Panc1 (cell line): ENCODE results near the gene PPP1R7. TPM values are rescaled to one million over a fixed set of nuclear protein-coding genes. Genes with fewer than 3 reads are reported as not detected.
A peak's percentile ranks its signal among the peaks of the same experiment; 100 is the strongest.

Experiments used
- ATAC-seq: fragments of 200-7000 bp; cut with Tn5 transposase; 2 replicates; pipeline ENCODE4 v1.9.1; 2020; ENCODE audit warnings: mild to moderate bottlenecking, moderate library complexity
- BruUV-seq: library from RNA; stranded (reverse); fragments of 400-500 nt; replicated peaks from 2 replicates; lab custom pipeline; 2021; lab: Mats Ljungman, UMichigan
- CTCF ChIA-PET: fragments of 300-600 bp; sonication (Branson Sonifier 250); formaldehyde crosslinking; loops from one replicate; lab custom pipeline; 2022; ENCODE audit warnings: antibody characterized with exemption; lab: Charles Lee
- POLR2A ChIA-PET: fragments of 300-600 bp; sonication (Branson Sonifier 250); formaldehyde crosslinking; loops from one replicate; lab custom pipeline; 2022; ENCODE audit warnings: antibody characterized with exemption; lab: Charles Lee
- DNase-seq: peaks from one replicate; pipeline ENCODE4 v3.0.0-alpha.2; 2010; ENCODE audit warnings: low read depth, low spot score
- H3K27ac ChIP-seq: 2 replicates; pipeline ENCODE4 v1.5.1; 2011; ENCODE audit warnings: mild to moderate bottlenecking, low read length, inconsistent platforms
- H3K27me3 ChIP-seq: fragments of 200-500 bp; sonication (Bioruptor generic); 2 replicates; pipeline ENCODE4 v1.6.0; 2014; ENCODE audit warnings: low read length, inconsistent platforms; ENCODE audit not compliant: control insufficient read depth, insufficient read depth
- H3K36me3 ChIP-seq: fragments of 200-500 bp; sonication (Bioruptor generic); 2 replicates; pipeline ENCODE4 v1.5.1; 2014; ENCODE audit warnings: inconsistent platforms, mild to moderate bottlenecking, low read length, moderate library complexity; ENCODE audit not compliant: control insufficient read depth, insufficient read depth
- H3K4me1 ChIP-seq: 2 replicates; pipeline ENCODE4 v1.5.1; 2011; ENCODE audit warnings: inconsistent platforms, mild to moderate bottlenecking, low read length, moderate library complexity; ENCODE audit not compliant: control insufficient read depth, insufficient read depth
- H3K4me3 ChIP-seq, 2 experiments: 2 replicates each; pipeline ENCODE4 v1.5.1; 2011 to 2012; ENCODE audit warnings: low read depth in 2 of 2, low read length in 2 of 2, mild to moderate bottlenecking in 2 of 2, inconsistent platforms in 1 of 2, moderate library complexity in 1 of 2
- H3K9me3 ChIP-seq: fragments of 200-500 bp; sonication (Bioruptor generic); 2 replicates; pipeline ENCODE4 v1.5.1; 2014; ENCODE audit warnings: low read depth, mild to moderate bottlenecking, inconsistent platforms, low read length, moderate library complexity; ENCODE audit not compliant: control insufficient read depth, insufficient read depth
- POLR2AphosphoS5 ChIP-seq: IDR thresholded peaks from 2 replicates; pipeline ENCODE4 v1.6.1; 2012; ENCODE audit warnings: mild to moderate bottlenecking, low read depth, low read length, moderate library complexity
- REST ChIP-seq, 2 experiments: IDR thresholded peaks; 2 replicates each; pipeline ENCODE4 v1.6.1; 2011 to 2012; ENCODE audit warnings: low read depth in 2 of 2, control low read depth in 1 of 2, low read length in 1 of 2, mild to moderate bottlenecking in 1 of 2, moderate library complexity in 1 of 2; ENCODE audit not compliant: insufficient read depth in 1 of 2
- SIN3A ChIP-seq: IDR thresholded peaks from 2 replicates; pipeline ENCODE4 v1.6.1; 2012; ENCODE audit warnings: low read depth, mild to moderate bottlenecking, low read length, moderate library complexity, borderline replicate concordance; ENCODE audit not compliant: insufficient read depth
- TCF7L2 ChIP-seq: IDR thresholded peaks from 2 replicates; pipeline ENCODE4 v1.6.1; 2011; ENCODE audit warnings: mild to moderate bottlenecking, low read depth, low read length, inconsistent platforms
- in situ Hi-C: cut with HindIII; loops from 2 replicates; pipeline ENCODE4 v1.10.0; 2016; ENCODE audit warnings: low sequenced_read_pairs, low pct_unique_long_range_greater_than_20kb
- intact Hi-C: fragments of 100-400 bp; cut with micrococcal nuclease; formaldehyde crosslinking; loops from one replicate; pipeline ENCODE4 v1.10.0; 2022; ENCODE audit not compliant: unreplicated experiment
- total RNA-seq: library from RNA; stranded (reverse); gene quantifications from one replicate; pipeline ENCODE4 v1.2.1, GENCODE V29; 2021; ENCODE audit not compliant: unreplicated experiment
- TF ChIP-seq, protein P1 (sequence below): fragments of 450-650 bp; IDR thresholded peaks from 2 replicates; pipeline ENCODE4 v1.5.1; 2017; ENCODE audit warnings: mild to moderate bottlenecking

The PPP1R7 gene
- total RNA-seq, 1 experiment from 2014 or later = 64.2 TPM

DNA sequence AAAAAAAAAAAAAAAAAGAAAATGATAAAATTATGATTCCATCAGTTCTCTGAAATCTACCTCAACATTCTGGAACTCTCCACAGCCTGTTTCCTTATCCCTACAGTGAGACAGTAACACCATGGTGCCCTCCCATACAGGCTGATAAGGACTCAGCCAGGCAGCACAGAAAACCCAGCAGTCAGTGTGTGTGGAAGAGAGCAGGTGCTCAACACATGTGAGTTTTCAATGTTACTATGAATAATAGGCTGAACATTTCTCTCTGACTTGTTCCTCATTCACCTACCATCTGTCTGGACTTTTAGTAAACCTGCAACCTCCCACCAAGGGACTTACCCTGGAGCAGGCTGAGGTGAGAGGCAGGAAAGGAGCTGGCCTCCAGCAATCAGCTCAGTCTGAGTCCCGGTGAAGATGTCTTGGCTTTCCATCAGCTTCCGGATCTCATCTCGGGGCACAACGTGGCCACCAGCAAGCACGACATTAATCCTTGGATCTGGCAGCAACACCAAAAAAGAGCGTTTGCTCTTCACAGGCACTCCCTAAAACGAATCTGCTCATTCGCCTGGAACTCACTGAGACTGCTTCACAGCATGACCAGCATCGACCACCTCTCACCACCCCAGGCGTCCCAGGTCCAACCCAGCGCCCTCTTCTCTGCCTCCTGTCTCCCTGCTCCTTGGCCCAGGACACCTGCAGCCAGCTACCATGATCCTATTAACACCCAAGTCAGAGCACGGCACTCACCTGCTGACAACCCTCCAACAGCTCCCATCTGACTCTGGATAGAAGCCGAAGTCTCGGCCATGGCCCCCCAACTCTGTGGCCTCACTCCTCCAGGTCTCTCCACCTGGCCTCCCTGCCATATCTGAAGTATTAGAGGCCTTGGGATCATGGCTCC, 17.5 kb upstream of the PPP1R7 start:
- Histone ChIP-seq H3K4me1 (no peaks in the 10 kb centered on the region), H3K9me3 (no peaks in the 10 kb centered on the region), H3K27ac (no peak overlapping the region), H3K27me3 (no peaks in the 10 kb centered on the region), H3K36me3 (no peaks in the 10 kb centered on the region), H3K4me3 (no peak overlapping the region)
- ChIA-PET POLR2A (no interaction called here), CTCF (interaction anchor here (0.6 kb wide), 1 partner anchor 98 kb away, joined by 3 read pairs; no protein-coding TSS in a partner anchor)
- intact Hi-C loops (no loop called here), in situ Hi-C loops (no loop called here)
- ATAC-seq (no peak), DNase-seq (no peak)
- BruUV-seq = no TSS peak
- TF ChIP-seq POLR2AphosphoS5 (no peak), TCF7L2 (no peak), REST (IDR thresholded peaks at IDR 0.05; ENCODE audit: insufficient read depth in 1 of 2, low read depth in 2 of 2, low read length in 1 of 2) (no peak), SIN3A (no peak)
- TF ChIP-seq, protein P1, sequence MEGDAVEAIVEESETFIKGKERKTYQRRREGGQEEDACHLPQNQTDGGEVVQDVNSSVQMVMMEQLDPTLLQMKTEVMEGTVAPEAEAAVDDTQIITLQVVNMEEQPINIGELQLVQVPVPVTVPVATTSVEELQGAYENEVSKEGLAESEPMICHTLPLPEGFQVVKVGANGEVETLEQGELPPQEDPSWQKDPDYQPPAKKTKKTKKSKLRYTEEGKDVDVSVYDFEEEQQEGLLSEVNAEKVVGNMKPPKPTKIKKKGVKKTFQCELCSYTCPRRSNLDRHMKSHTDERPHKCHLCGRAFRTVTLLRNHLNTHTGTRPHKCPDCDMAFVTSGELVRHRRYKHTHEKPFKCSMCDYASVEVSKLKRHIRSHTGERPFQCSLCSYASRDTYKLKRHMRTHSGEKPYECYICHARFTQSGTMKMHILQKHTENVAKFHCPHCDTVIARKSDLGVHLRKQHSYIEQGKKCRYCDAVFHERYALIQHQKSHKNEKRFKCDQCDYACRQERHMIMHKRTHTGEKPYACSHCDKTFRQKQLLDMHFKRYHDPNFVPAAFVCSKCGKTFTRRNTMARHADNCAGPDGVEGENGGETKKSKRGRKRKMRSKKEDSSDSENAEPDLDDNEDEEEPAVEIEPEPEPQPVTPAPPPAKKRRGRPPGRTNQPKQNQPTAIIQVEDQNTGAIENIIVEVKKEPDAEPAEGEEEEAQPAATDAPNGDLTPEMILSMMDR = no peak

GRCh38 chr2:241133436-241133820, 16.8 kb upstream of the PPP1R7 start:
- in situ Hi-C loops = no loop called here
- Histone ChIP-seq H3K4me3 (no peak overlapping the region), H3K27ac (no peak overlapping the region), H3K4me1 (no peaks in the 10 kb centered on the region), H3K9me3 (no peaks in the 10 kb centered on the region), H3K36me3 (no peaks in the 10 kb centered on the region), H3K27me3 (no peaks in the 10 kb centered on the region)
- TSS peak; percentile 77 for BruUV-seq
- ATAC-seq (no peak), DNase-seq (no peak)
- TF ChIP-seq REST (IDR thresholded peaks at IDR 0.05; ENCODE audit: insufficient read depth in 1 of 2, low read depth in 2 of 2, low read length in 1 of 2) = no peak
- POLR2A ChIA-PET = no interaction called here
- CTCF ChIA-PET = no interaction called here
- intact Hi-C loops = no loop called here
